ENCODE results near the gene TMEM256. TPM values are rescaled to one million over a fixed set of nuclear protein-coding genes. Genes with fewer than 3 reads are reported as not detected.
"Not testable (repeated sequence)": the region's sequence is repeated elsewhere in the genome, so short reads cannot be mapped to it uniquely, and the experiment has no call there.

Gene TMEM256
- total and polyA plus RNA-seq, 2 of the 8 experiments (the other 6 are each of a cell fraction or from before 2014, with no cell fraction given) = 97.0 to 350 TPM

- H4K5ac ChIP-seq (ENCODE audit: insufficient read length, low read depth, low read length); H3K79me1 ChIP-seq (ENCODE audit: low read depth, low read length); H3K9me3 ChIP-seq (ENCODE audit: insufficient read depth in 2 of 2, low read depth in 1 of 2, low read length in 1 of 2); H2BK15ac ChIP-seq (ENCODE audit: low read length); H3K27me3 ChIP-seq (replicated peaks in 1 of 4; ENCODE audit: control insufficient read depth in 3 of 4, extremely low read depth in 1 of 4, insufficient read depth in 3 of 4, low read length in 3 of 4); H3K56ac ChIP-seq (replicated peaks; ENCODE audit: insufficient read length, low read depth, low read length); H3K23me2 ChIP-seq (ENCODE audit: low read depth, low read length); H4K91ac ChIP-seq (replicated peaks; ENCODE audit: insufficient read length, low read length); H3K23ac ChIP-seq (ENCODE audit: insufficient read length); H2BK5ac ChIP-seq (ENCODE audit: low read depth, low read length); H3K79me2 ChIP-seq (ENCODE audit: control insufficient read depth in 1 of 2, insufficient read depth in 2 of 2, low read length in 2 of 2); H3K4me3 ChIP-seq (ENCODE audit: extremely low read depth in 1 of 4, insufficient read depth in 2 of 4, low read depth in 3 of 4, low read length in 4 of 4); H3K18ac ChIP-seq (ENCODE audit: extremely low read depth, low read length); H2BK20ac ChIP-seq (ENCODE audit: low read length); H3K4ac ChIP-seq (replicated peaks; ENCODE audit: insufficient read length, low read depth, low read length); H3K9ac ChIP-seq (replicated peaks in 1 of 4; ENCODE audit: extremely low read depth in 1 of 4, low read depth in 3 of 4, low read length in 3 of 4); H4K20me1 ChIP-seq (replicated peaks in 1 of 2; ENCODE audit: control insufficient read depth in 1 of 2, insufficient read depth in 2 of 2, low read length in 2 of 2); DNase-seq (ENCODE audit: low read depth in 1 of 2, low spot score in 2 of 2); H3K4me2 ChIP-seq (ENCODE audit: insufficient read depth in 1 of 2, low read depth in 2 of 2, low read length in 2 of 2); H3K27ac ChIP-seq (ENCODE audit: low read depth, low read length); H4K8ac ChIP-seq (ENCODE audit: extremely low read depth, insufficient read depth, low read length); H2BK12ac ChIP-seq (ENCODE audit: low read depth, low read length); H3K14ac ChIP-seq (ENCODE audit: insufficient read length); H2AK5ac ChIP-seq (ENCODE audit: low read depth, low read length); H2AFZ ChIP-seq (ENCODE audit: low read length); H2BK120ac ChIP-seq (replicated peaks; ENCODE audit: low read depth, low read length); H3K36me3 ChIP-seq (ENCODE audit: control insufficient read depth in 2 of 4, insufficient read depth in 4 of 4, low read length in 3 of 4); FAIRE-seq: not testable (repeated sequence)
- ChIA-PET POLR2A (ENCODE audit: partially characterized antibody) (interaction anchor here (0.5 kb wide), 1 partner anchor 27 kb away, joined by 3 read pairs; no protein-coding TSS in a partner anchor), CTCF (ENCODE audit: partially characterized antibody) (interaction anchor here (0.6 to 0.7 kb wide), 2 partner anchors 35 to 101 kb away, joined by 3 read pairs; no protein-coding TSS in a partner anchor)
- peaks cover 0 to 11% (median 4%) of the 10 kb centered on the region in 4 experiments; a peak in 5 of 7 replicates for H3K4me1 ChIP-seq (replicated peaks in 1 of 4; ENCODE audit: control insufficient read depth in 3 of 4, insufficient read depth in 4 of 4, low read length in 3 of 4)
- WGBS, 2 experiments (ENCODE audit: extremely low coverage in 1 of 2, insufficient coverage in 1 of 2, insufficient read length in 1 of 2, insufficient replicate concordance in 2 of 2, low coverage in 1 of 2, low lambda C conversion rate in 2 of 2, missing lambda C conversion rate in 1 of 2) = 91% methylated on average over 6 of the region's 7 CpGs; no CpG with 5 or more reads in 1 of the 2 experiments
Measured at GRCh38 chr17:7365963-7366362, 37.9 kb downstream of the TMEM256 start.

All from H1 (cell line).